Neural progenitor cell (in vitro differentiated cells): ENCODE data around the gene FITM1. TPM values are rescaled to one million over a fixed set of nuclear protein-coding genes. Genes with fewer than 3 reads are reported as not detected.

Experiments used
- DNase-seq: peaks from one replicate; pipeline ENCODE4 v3.0.0-alpha.2; 2016; ENCODE audit warnings: low spot score
- H2AFZ ChIP-seq: fragments of 200-600 bp; sonication (generic); replicated peaks from 2 replicates; pipeline ENCODE4 v1.6.1; 2016; ENCODE audit warnings: antibody characterized with exemption
- H3F3A ChIP-seq: fragments of 200-600 bp; sonication (generic); 2 replicates; pipeline ENCODE4 v1.6.1; 2016; ENCODE audit warnings: antibody characterized with exemption, low read depth
- H3K27ac ChIP-seq: fragments of 200-600 bp; sonication (generic); 2 replicates; pipeline ENCODE4 v1.5.1; 2016; ENCODE audit warnings: mild to moderate bottlenecking
- H3K27me3 ChIP-seq: fragments of 200-600 bp; sonication (generic); 2 replicates; pipeline ENCODE4 v1.6.1; 2016; ENCODE audit warnings: mild to moderate bottlenecking, moderate library complexity
- H3K36me3 ChIP-seq: fragments of 200-600 bp; sonication (generic); 2 replicates; pipeline ENCODE4 v1.5.1; 2016
- H3K4me1 ChIP-seq: fragments of 200-600 bp; sonication (generic); 2 replicates; pipeline ENCODE4 v1.6.1; 2016; ENCODE audit warnings: mixed run types
- H3K4me2 ChIP-seq: fragments of 200-600 bp; sonication (generic); 2 replicates; pipeline ENCODE4 v1.6.1; 2016
- H3K4me3 ChIP-seq: fragments of 200-600 bp; sonication (generic); 2 replicates; pipeline ENCODE4 v1.5.1; 2016
- H3K79me2 ChIP-seq: fragments of 200-600 bp; sonication (generic); 2 replicates; pipeline ENCODE4 v1.6.1; 2016; ENCODE audit warnings: low read depth
- H3K9ac ChIP-seq: fragments of 200-600 bp; sonication (generic); 2 replicates; pipeline ENCODE4 v1.6.1; 2016
- H3K9me3 ChIP-seq: fragments of 200-600 bp; sonication (generic); 2 replicates; pipeline ENCODE4 v1.5.1; 2016; ENCODE audit warnings: low read depth
- H4K20me1 ChIP-seq: fragments of 200-600 bp; sonication (generic); 2 replicates; pipeline ENCODE4 v1.6.1; 2016; ENCODE audit warnings: low read depth
- H3K27ac Mint-ChIP-seq: 3 replicates; pipeline ENCODE4 v1.8.0; 2021; ENCODE audit warnings: mixed read lengths
- H3K27me3 Mint-ChIP-seq: 2 replicates; pipeline ENCODE4 v1.8.0; 2022; ENCODE audit warnings: low read depth, mild to moderate bottlenecking, inconsistent platforms, moderate library complexity, mixed read lengths; ENCODE audit not compliant: insufficient read depth
- H3K36me3 Mint-ChIP-seq: 3 replicates; pipeline ENCODE4 v1.8.0; 2021; ENCODE audit warnings: mixed read lengths
- H3K4me1 Mint-ChIP-seq: 3 replicates; pipeline ENCODE4 v1.8.0; 2021; ENCODE audit warnings: mixed read lengths
- H3K4me3 Mint-ChIP-seq: 3 replicates; pipeline ENCODE4 v1.8.0; 2021; ENCODE audit warnings: mild to moderate bottlenecking, moderate library complexity, mixed read lengths
- H3K9me3 Mint-ChIP-seq: 3 replicates; pipeline ENCODE4 v1.8.0; 2020; ENCODE audit warnings: mixed read lengths
- CTCF ChIP-seq: fragments of 200-600 bp; sonication (generic); IDR thresholded peaks from 2 replicates; pipeline ENCODE4 v1.5.1; 2017; ENCODE audit warnings: antibody characterized with exemption, mild to moderate bottlenecking
- EZH2 ChIP-seq: fragments of 200-600 bp; sonication (generic); IDR thresholded peaks from 2 replicates; pipeline ENCODE4 v1.6.1; 2017; ENCODE audit warnings: antibody characterized with exemption, mild to moderate bottlenecking, moderate library complexity
- EZH2phosphoT487 ChIP-seq: fragments of 200-600 bp; sonication (generic); IDR thresholded peaks from 2 replicates; pipeline ENCODE4 v1.6.1; 2017; ENCODE audit warnings: antibody characterized with exemption
- total RNA-seq: library from RNA; depleted of rRNA; stranded (reverse); fragments of >200 nt; gene quantifications from 2 replicates; pipeline ENCODE4 v1.2.3, GENCODE V29; 2015; ENCODE audit warnings: low replicate concordance

The FITM1 gene
- total RNA-seq, 1 donor from 2014 or later: 0.77 TPM

DNA sequence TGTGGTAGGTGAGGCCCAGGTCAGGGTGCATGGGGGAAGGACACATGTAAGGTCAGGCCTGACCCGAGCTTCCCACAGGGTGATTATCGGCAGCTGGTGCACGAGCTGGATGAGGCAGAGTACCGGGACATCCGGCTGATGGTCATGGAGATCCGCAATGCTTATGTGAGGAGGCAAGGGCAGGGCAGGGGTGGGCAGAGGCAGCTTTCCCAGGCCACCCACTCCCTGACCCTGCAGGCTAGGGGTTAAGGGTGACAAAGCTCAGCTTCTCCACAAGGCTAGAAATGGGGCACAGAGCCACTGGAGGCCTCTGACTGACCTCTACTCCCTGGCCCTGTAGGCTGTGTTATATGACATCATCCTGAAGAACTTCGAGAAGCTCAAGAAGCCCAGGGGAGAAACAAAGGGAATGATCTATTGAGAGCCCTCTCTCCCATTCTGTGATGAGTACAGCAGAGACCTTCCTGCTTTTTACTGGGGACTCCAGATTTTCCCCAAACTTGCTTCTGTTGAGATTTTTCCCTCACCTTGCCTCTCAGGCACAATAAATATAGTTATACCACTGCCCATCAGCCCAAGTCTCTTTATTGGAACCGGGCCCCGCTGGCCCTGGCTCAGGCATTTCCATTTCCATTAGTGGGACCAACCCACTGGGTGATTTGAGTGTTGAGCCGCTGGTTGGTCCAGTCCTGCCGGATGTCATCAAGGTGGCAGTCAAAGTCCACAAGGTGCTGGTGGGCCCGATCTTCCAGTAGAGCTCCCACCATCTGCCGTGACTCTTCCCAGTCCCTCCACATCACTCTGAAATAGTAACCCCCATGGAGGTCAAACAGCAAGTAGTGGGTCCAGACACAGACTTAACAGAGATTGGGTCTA, 8.2 kb downstream of the FITM1 start:
- H3K4me1 ChIP-seq: peaks cover 13% of the 10 kb centered on the region
- H3K4me1 Mint-ChIP-seq: peaks cover 35% of the 10 kb centered on the region
- no peak overlapping the region for H3K9ac ChIP-seq
- DNase-seq: no peak
- peaks cover 20% of the 10 kb centered on the region for H3K79me2 ChIP-seq
- no peak overlapping the region for H3K4me2 ChIP-seq
- H3K27ac ChIP-seq: no peak overlapping the region
- no peak overlapping the region for H3K4me3 ChIP-seq
- no peak overlapping the region for H2AFZ ChIP-seq
- H3K4me3 Mint-ChIP-seq: peak overlapping the region; percentile 99
- H3F3A ChIP-seq: peaks cover 71% of the 10 kb centered on the region
- no peak for TF ChIP-seq CTCF
- no peak for TF ChIP-seq EZH2
- H3K9me3 Mint-ChIP-seq: no peaks in the 10 kb centered on the region
- peaks cover 23% of the 10 kb centered on the region for H4K20me1 ChIP-seq
- no peaks in the 10 kb centered on the region for H3K9me3 ChIP-seq
- peaks cover 27% of the 10 kb centered on the region for H3K36me3 Mint-ChIP-seq
- peaks cover 8% of the 10 kb centered on the region for H3K27me3 Mint-ChIP-seq
- no peaks in the 10 kb centered on the region for H3K36me3 ChIP-seq
- H3K27ac Mint-ChIP-seq: no peak overlapping the region
- peaks cover 9% of the 10 kb centered on the region for H3K27me3 ChIP-seq

GRCh38 chr14:24139272-24139934, 8.9 kb downstream of the FITM1 start:
- peaks cover 69% of the 10 kb centered on the region for H3F3A ChIP-seq
- peaks cover 20% of the 10 kb centered on the region for H3K79me2 ChIP-seq
- peaks cover 9% of the 10 kb centered on the region for H3K27me3 ChIP-seq
- peaks cover 35% of the 10 kb centered on the region for H3K4me1 Mint-ChIP-seq
- H3K4me2 ChIP-seq: peak overlapping the region; percentile 90
- H3K27ac Mint-ChIP-seq: no peak overlapping the region
- no peak for DNase-seq
- no peak overlapping the region for H2AFZ ChIP-seq
- H3K4me3 ChIP-seq: peak overlapping the region; percentile 96
- peaks cover 29% of the 10 kb centered on the region for H3K36me3 Mint-ChIP-seq
- H3K4me3 Mint-ChIP-seq: peak overlapping the region; percentile 99
- no peaks in the 10 kb centered on the region for H3K36me3 ChIP-seq
- peaks cover 8% of the 10 kb centered on the region for H3K27me3 Mint-ChIP-seq
- peaks cover 13% of the 10 kb centered on the region for H3K4me1 ChIP-seq
- no peak for TF ChIP-seq EZH2phosphoT487
- no peak for TF ChIP-seq EZH2
- TF ChIP-seq CTCF: no peak
- no peak overlapping the region for H3K27ac ChIP-seq
- H4K20me1 ChIP-seq: peaks cover 23% of the 10 kb centered on the region
- H3K9ac ChIP-seq: no peak overlapping the region
- no peaks in the 10 kb centered on the region for H3K9me3 ChIP-seq
- no peaks in the 10 kb centered on the region for H3K9me3 Mint-ChIP-seq

DNA sequence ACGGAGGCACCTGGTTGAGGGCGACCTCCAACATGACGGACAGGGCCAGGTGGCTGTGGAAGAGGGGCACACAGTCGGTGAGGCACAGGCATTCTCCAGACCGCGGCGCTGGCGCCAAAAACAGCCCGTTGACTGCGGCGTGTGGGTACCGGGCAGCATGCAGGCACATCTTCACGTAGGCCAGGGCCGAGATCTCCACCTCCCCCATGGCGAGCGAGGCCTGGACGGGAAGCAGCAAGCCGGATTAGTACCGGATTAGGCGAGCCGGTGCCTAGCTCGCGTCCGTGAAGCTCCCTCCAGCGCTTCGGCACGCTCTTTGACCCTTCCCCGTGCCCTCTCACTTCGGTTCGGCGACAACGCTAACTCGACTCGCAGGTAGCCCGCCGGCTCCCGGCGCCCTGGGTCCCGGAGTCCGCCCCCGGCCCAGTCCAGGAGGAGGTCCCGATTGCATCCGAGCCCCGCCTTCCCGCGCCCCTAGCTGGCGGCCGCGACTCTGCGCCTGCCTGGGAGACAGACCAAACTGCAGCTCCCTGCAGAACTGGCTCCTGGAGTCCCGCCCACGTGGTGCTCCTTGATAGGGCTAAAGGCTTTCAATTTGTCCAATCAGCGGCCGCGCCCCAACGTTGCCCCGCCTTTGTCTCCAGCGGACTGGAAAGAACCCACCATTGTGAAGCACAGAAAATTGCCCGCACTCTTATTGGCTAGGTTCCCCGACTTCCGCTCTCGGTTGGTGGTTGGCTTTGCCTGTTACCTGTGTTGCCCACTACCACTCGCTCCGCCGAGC, 10.8 kb downstream of the FITM1 start, which contains the start of gene EMC9:
EMC9 (minus strand) TSS at position 495 of the 784 bp plus-strand sequence; CDS start at position 208, 287 bp downstream.
- H3K9me3 ChIP-seq: no peaks in the 10 kb centered on the region
- peak within 1 kb of the TSS; percentile 60 for H2AFZ ChIP-seq
- Mint-ChIP-seq H3K4me1 (peaks cover 39% of the 10 kb centered on the region), H3K9me3 (no peaks in the 10 kb centered on the region), H3K27me3 (peaks cover 8% of the 10 kb centered on the region), H3K4me3 (peak within 1 kb of the TSS; percentile 99), H3K36me3 (peaks cover 31% of the 10 kb centered on the region), H3K27ac (peak within 1 kb of the TSS; percentile 76)
- peaks cover 30% of the 10 kb centered on the region for H3K79me2 ChIP-seq
- H3K27me3 ChIP-seq: peaks cover 8% of the 10 kb centered on the region
- peak within 1 kb of the TSS; percentile 89 for H3K27ac ChIP-seq
- peak within 1 kb of the TSS; percentile 96 for H3K4me3 ChIP-seq
- H3K4me1 ChIP-seq: peaks cover 17% of the 10 kb centered on the region
- peak; percentile 46 for TF ChIP-seq CTCF
- no peak for TF ChIP-seq EZH2phosphoT487
- H3K9ac ChIP-seq: peak within 1 kb of the TSS; percentile 47
- H3K4me2 ChIP-seq: peak within 1 kb of the TSS; percentile 90
- peak; percentile 100 for DNase-seq
- peaks cover 58% of the 10 kb centered on the region for H3F3A ChIP-seq
- peaks cover 23% of the 10 kb centered on the region for H4K20me1 ChIP-seq
- H3K36me3 ChIP-seq: no peaks in the 10 kb centered on the region
